SK-N-SH treated with all-trans-retinoic acid at 6 μM for 48 hours (cell line): ENCODE measurements around the gene PELI3.

Source experiments
- ATAC-seq: fragments of 200-7000 bp; cut with Tn5 transposase; 3 replicates; pipeline ENCODE4 v1.9.1; 2020; ENCODE audit warnings: mild to moderate bottlenecking, moderate library complexity
- ARNTL ChIP-seq: fragments of 450-650 bp; formaldehyde crosslinking; IDR thresholded peaks from 2 replicates; pipeline ENCODE4 v1.5.0; 2020; ENCODE audit warnings: low read depth, mild to moderate bottlenecking, moderate library complexity, borderline replicate concordance
- BACH2 ChIP-seq: fragments of 250-450 bp; sonication (Bioruptor Pico); IDR thresholded peaks from 2 replicates; pipeline ENCODE4 v1.9.0; 2021; ENCODE audit warnings: mild to moderate bottlenecking, borderline replicate concordance
- CREB5 ChIP-seq: fragments of 250-450 bp; sonication (Bioruptor Pico); IDR thresholded peaks from 2 replicates; pipeline ENCODE4 v1.5.1; 2020; ENCODE audit warnings: low read depth, mild to moderate bottlenecking, moderate library complexity
- CSDC2 ChIP-seq: fragments of 250-450 bp; sonication (Bioruptor Pico); IDR thresholded peaks from 2 replicates; pipeline ENCODE4 v1.5.0; 2020; ENCODE audit warnings: mild to moderate bottlenecking, moderate library complexity
- CSRNP3 ChIP-seq: fragments of 250-450 bp; sonication (Bioruptor Pico); IDR thresholded peaks from 2 replicates; pipeline ENCODE4 v1.5.1; 2021; ENCODE audit warnings: mild to moderate bottlenecking, moderate library complexity
- ESRRG ChIP-seq: fragments of 250-450 bp; sonication (Bioruptor Pico); IDR thresholded peaks from 2 replicates; pipeline ENCODE4 v1.6.1; 2021; ENCODE audit warnings: mild to moderate bottlenecking
- GLIS3 ChIP-seq: fragments of 250-450 bp; sonication (Bioruptor Pico); IDR thresholded peaks from 2 replicates; pipeline ENCODE4 v1.5.0; 2020; ENCODE audit warnings: mild to moderate bottlenecking, moderate library complexity
- ISL1 ChIP-seq: fragments of 250-450 bp; sonication (Bioruptor Pico); IDR thresholded peaks from 2 replicates; pipeline ENCODE4 v2.1.2; 2022; ENCODE audit warnings: mild to moderate bottlenecking, moderate library complexity
- OSR1 ChIP-seq: fragments of 250-450 bp; sonication (Bioruptor Pico); IDR thresholded peaks from 2 replicates; pipeline ENCODE4 v1.8.0; 2022; ENCODE audit warnings: moderate library complexity, mild to moderate bottlenecking, inconsistent platforms
- POU6F1 ChIP-seq: fragments of 250-450 bp; sonication (Bioruptor Pico); IDR thresholded peaks from 2 replicates; pipeline ENCODE4 v1.8.0; 2021; ENCODE audit warnings: low read depth, mild to moderate bottlenecking, moderate library complexity, borderline replicate concordance
- PPARA ChIP-seq: fragments of 250-450 bp; sonication (Bioruptor Pico); IDR thresholded peaks from 2 replicates; pipeline ENCODE4 v1.5.0; 2020; ENCODE audit warnings: mild to moderate bottlenecking, borderline replicate concordance
- RARB ChIP-seq: fragments of 250-450 bp; sonication (Bioruptor Pico); IDR thresholded peaks from 2 replicates; pipeline ENCODE4 v1.8.0; 2021; ENCODE audit warnings: mild to moderate bottlenecking, moderate library complexity
- SNAI2 ChIP-seq: fragments of 250-450 bp; sonication (Bioruptor Pico); IDR thresholded peaks from 2 replicates; pipeline ENCODE4 v1.5.0; 2020; ENCODE audit warnings: mild to moderate bottlenecking, moderate library complexity
- TCF4 ChIP-seq: fragments of 250-450 bp; sonication (Bioruptor Pico); IDR thresholded peaks from 2 replicates; pipeline ENCODE4 v1.8.0; 2021; ENCODE audit warnings: mild to moderate bottlenecking, moderate library complexity, borderline replicate concordance
- TOX ChIP-seq: fragments of 250-450 bp; sonication (Bioruptor Pico); IDR thresholded peaks from 2 replicates; pipeline ENCODE4 v1.8.0; 2021; ENCODE audit warnings: mild to moderate bottlenecking, moderate library complexity, borderline replicate concordance
- TSHZ2 ChIP-seq: fragments of 250-450 bp; sonication (Bioruptor Pico); IDR thresholded peaks from 2 replicates; pipeline ENCODE4 v1.5.0; 2020; ENCODE audit warnings: mild to moderate bottlenecking, moderate library complexity
- ZC3H10 ChIP-seq: fragments of 250-450 bp; sonication (Bioruptor Pico); IDR thresholded peaks from 2 replicates; pipeline ENCODE4 v1.5.1; 2021; ENCODE audit warnings: mild to moderate bottlenecking, moderate library complexity
- ZFP3 ChIP-seq: fragments of 250-450 bp; sonication (Bioruptor Pico); IDR thresholded peaks from 2 replicates; pipeline ENCODE4 v1.5.0; 2020; ENCODE audit warnings: mild to moderate bottlenecking, moderate library complexity
- ZFP30 ChIP-seq: fragments of 450-650 bp; formaldehyde crosslinking; IDR thresholded peaks from 2 replicates; pipeline ENCODE4 v1.5.0; 2022; ENCODE audit warnings: mild to moderate bottlenecking, moderate library complexity
- ZNF565 ChIP-seq: fragments of 450-650 bp; formaldehyde crosslinking; conservative IDR thresholded peaks from 2 replicates; pipeline ENCODE4 v1.5.0; 2020; ENCODE audit warnings: low read depth, mild to moderate bottlenecking, moderate library complexity
- ZNF70 ChIP-seq: fragments of 450-650 bp; formaldehyde crosslinking; IDR thresholded peaks from 2 replicates; pipeline ENCODE4 v1.5.0; 2020; ENCODE audit warnings: mild to moderate bottlenecking, moderate library complexity
- ZNF8 ChIP-seq: fragments of 450-650 bp; formaldehyde crosslinking; IDR thresholded peaks from 2 replicates; pipeline ENCODE4 v1.5.0; 2020; ENCODE audit warnings: mild to moderate bottlenecking, moderate library complexity

PELI3 gene

GRCh38 chr11:66494935-66495334 lies 28.2 kb downstream of the PELI3 start (continued):
- TF ChIP-seq ARNTL (CRISPR knock-in tag) (no peak), ZC3H10 (CRISPR knock-in tag) (no peak), OSR1 (CRISPR knock-in tag) (no peak)

GRCh38 chr11:66495401-66495854 lies 28.7 kb downstream of the PELI3 start:
- ATAC-seq = no peak
- TF ChIP-seq BACH2 (CRISPR knock-in tag) (no peak), CSDC2 (CRISPR knock-in tag) (no peak), PPARA (CRISPR knock-in tag) (no peak), SNAI2 (CRISPR knock-in tag) (no peak), OSR1 (CRISPR knock-in tag) (no peak), TSHZ2 (CRISPR knock-in tag) (no peak), ISL1 (CRISPR knock-in tag) (no peak), ZFP30 (no peak), ZNF8 (CRISPR knock-in tag) (no peak)

GRCh38 chr11:66497206-66497605 lies 30.5 kb downstream of the PELI3 start:
- no peak for ATAC-seq
- no peak for TF ChIP-seq GLIS3 (CRISPR knock-in tag)
- TF ChIP-seq ZFP30 = no peak
- TF ChIP-seq RARB = no peak
- no peak for TF ChIP-seq TCF4 (CRISPR knock-in tag)
- TF ChIP-seq ESRRG (CRISPR knock-in tag) = no peak
- TF ChIP-seq ZNF70 (CRISPR knock-in tag) = no peak
- no peak for TF ChIP-seq POU6F1 (CRISPR knock-in tag)
- TF ChIP-seq ZC3H10 (CRISPR knock-in tag) = no peak
- TF ChIP-seq CSRNP3 = no peak
- TF ChIP-seq PPARA (CRISPR knock-in tag) = no peak
- TF ChIP-seq ZNF565 (CRISPR knock-in tag) = no peak

GRCh38 chr11:66498506-66498905 lies 31.8 kb downstream of the PELI3 start:
- no peak for ATAC-seq
- TF ChIP-seq CSRNP3 (no peak), ZFP3 (CRISPR knock-in tag) (no peak), CSDC2 (CRISPR knock-in tag) (no peak), OSR1 (CRISPR knock-in tag) (no peak), TSHZ2 (CRISPR knock-in tag) (no peak), PPARA (CRISPR knock-in tag) (no peak), ZC3H10 (CRISPR knock-in tag) (no peak), ARNTL (CRISPR knock-in tag) (no peak), POU6F1 (CRISPR knock-in tag) (no peak), ISL1 (CRISPR knock-in tag) (no peak), TCF4 (CRISPR knock-in tag) (no peak), CREB5 (CRISPR knock-in tag) (no peak), GLIS3 (CRISPR knock-in tag) (no peak), ZNF8 (CRISPR knock-in tag) (no peak), TOX (CRISPR knock-in tag) (no peak), RARB (no peak), SNAI2 (CRISPR knock-in tag) (no peak), ZNF565 (CRISPR knock-in tag) (no peak), BACH2 (CRISPR knock-in tag) (no peak)
- TF ChIP-seq, all 23 proteins: peak for 0
